Progenitor cell of endocrine pancreas (in vitro differentiated cells): ENCODE measurements around the gene GSTM4. TPM values are rescaled to one million over a fixed set of nuclear protein-coding genes. Genes with fewer than 3 reads are reported as not detected.

Source experiments
- DNase-seq: peaks from one replicate; pipeline ENCODE4 v3.0.0; 2021; ENCODE audit warnings: low spot score; ENCODE audit not compliant: unreplicated experiment
- H3K27ac Mint-ChIP-seq: 2 replicates; pipeline ENCODE4 v1.8.0; 2021; ENCODE audit warnings: mild to moderate bottlenecking, moderate library complexity, mixed read lengths
- H3K27me3 Mint-ChIP-seq: 2 replicates; pipeline ENCODE4 v1.8.0; 2021; ENCODE audit warnings: mixed read lengths
- H3K36me3 Mint-ChIP-seq: 2 replicates; pipeline ENCODE4 v1.8.0; 2022; ENCODE audit warnings: mixed read lengths; ENCODE audit not compliant: insufficient read depth
- H3K4me1 Mint-ChIP-seq: 2 replicates; pipeline ENCODE4 v1.8.0; 2021; ENCODE audit warnings: low read depth, mixed read lengths
- H3K4me3 Mint-ChIP-seq: 2 replicates; pipeline ENCODE4 v1.8.0; 2021; ENCODE audit warnings: low read depth, mild to moderate bottlenecking, moderate library complexity, mixed read lengths
- H3K9me3 Mint-ChIP-seq: 2 replicates; pipeline ENCODE4 v1.8.0; 2021; ENCODE audit warnings: low read depth, mixed read lengths
- total RNA-seq: library from RNA; stranded (reverse); gene quantifications from 2 replicates; pipeline ENCODE4 v1.2.1, GENCODE V29; 2021
- TF ChIP-seq, protein P1 (sequence below): fragments of 200-600 bp; sonication (generic); IDR thresholded peaks from one replicate; pipeline ENCODE4 v1.5.0; 2021; ENCODE audit warnings: antibody characterized with exemption, mild to moderate bottlenecking; ENCODE audit not compliant: unreplicated experiment

GSTM4 gene
- total RNA-seq, 1 donor from 2014 or later, result 21.0 TPM

DNA sequence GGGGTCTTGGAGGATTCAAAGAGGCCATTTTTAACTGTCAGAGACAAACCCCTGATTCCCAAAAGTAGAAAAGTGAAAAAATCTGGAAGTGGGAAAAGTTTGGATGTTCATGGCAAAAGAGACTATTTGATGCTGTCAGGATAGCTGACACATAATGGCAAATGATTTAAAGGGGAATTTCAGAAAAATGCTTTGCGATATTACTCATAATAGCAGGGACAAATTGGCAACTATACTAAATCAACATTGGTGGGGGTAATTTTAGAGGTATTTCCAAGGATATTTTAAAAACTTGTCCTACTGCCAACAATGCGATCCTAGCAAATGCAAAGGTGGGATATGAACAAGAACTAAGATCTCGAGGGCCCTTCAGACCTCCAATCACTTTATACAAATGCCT is 5.3 kb upstream of the GSTM4 start:
- Mint-ChIP-seq H3K27ac (no peak overlapping the region), H3K4me3 (no peak overlapping the region), H3K9me3 (peaks cover 11% of the 10 kb centered on the region), H3K27me3 (peaks cover 33% of the 10 kb centered on the region), H3K4me1 (peaks cover 17% of the 10 kb centered on the region), H3K36me3 (peaks cover 4% of the 10 kb centered on the region)
- no peak for DNase-seq
- TF ChIP-seq, protein P1, sequence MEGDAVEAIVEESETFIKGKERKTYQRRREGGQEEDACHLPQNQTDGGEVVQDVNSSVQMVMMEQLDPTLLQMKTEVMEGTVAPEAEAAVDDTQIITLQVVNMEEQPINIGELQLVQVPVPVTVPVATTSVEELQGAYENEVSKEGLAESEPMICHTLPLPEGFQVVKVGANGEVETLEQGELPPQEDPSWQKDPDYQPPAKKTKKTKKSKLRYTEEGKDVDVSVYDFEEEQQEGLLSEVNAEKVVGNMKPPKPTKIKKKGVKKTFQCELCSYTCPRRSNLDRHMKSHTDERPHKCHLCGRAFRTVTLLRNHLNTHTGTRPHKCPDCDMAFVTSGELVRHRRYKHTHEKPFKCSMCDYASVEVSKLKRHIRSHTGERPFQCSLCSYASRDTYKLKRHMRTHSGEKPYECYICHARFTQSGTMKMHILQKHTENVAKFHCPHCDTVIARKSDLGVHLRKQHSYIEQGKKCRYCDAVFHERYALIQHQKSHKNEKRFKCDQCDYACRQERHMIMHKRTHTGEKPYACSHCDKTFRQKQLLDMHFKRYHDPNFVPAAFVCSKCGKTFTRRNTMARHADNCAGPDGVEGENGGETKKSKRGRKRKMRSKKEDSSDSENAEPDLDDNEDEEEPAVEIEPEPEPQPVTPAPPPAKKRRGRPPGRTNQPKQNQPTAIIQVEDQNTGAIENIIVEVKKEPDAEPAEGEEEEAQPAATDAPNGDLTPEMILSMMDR, result no peak

- H3K27me3 Mint-ChIP-seq, result peaks cover 33% of the 10 kb centered on the region
- peaks cover 2% of the 10 kb centered on the region for H3K9me3 Mint-ChIP-seq
- no peak for DNase-seq
- peaks cover 20% of the 10 kb centered on the region for H3K4me1 Mint-ChIP-seq
- H3K4me3 Mint-ChIP-seq, result no peak overlapping the region
- TF ChIP-seq, protein P1, result no peak
- no peak overlapping the region for H3K27ac Mint-ChIP-seq
- no peaks in the 10 kb centered on the region for H3K36me3 Mint-ChIP-seq
Observed at GRCh38 chr1:109652402-109652801, 3.5 kb upstream of the GSTM4 start.

DNA sequence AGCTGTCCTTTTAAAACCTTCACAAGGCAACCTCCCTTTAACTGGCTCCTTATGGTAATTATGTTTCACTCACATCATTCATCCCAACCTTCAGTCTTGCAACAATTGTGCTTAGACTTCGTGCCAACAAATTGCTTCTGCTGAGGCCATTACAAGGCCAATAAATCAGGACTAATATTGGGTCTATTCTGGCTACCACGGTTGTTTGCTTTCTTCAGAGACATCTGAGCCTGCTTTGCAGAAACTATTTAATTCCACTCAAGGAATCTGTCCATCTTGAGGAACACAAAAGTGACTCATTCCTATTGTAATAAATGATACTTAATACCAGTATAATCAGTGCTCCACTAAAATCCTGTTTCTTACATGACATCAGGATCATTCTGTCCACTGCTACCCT is 2.6 kb upstream of the GSTM4 start:
- Mint-ChIP-seq H3K4me1 (peaks cover 20% of the 10 kb centered on the region), H3K27ac (no peak overlapping the region), H3K27me3 (peaks cover 33% of the 10 kb centered on the region), H3K4me3 (no peak overlapping the region), H3K9me3 (no peaks in the 10 kb centered on the region), H3K36me3 (peaks cover 1% of the 10 kb centered on the region)
- no peak for DNase-seq
- TF ChIP-seq, protein P1, result no peak

GRCh38 chr1:109654519-109654918 is 1.4 kb upstream of the GSTM4 start:
- no peak for DNase-seq
- Mint-ChIP-seq H3K36me3 (peaks cover 5% of the 10 kb centered on the region), H3K27me3 (peaks cover 33% of the 10 kb centered on the region), H3K27ac (no peak overlapping the region), H3K4me3 (no peak overlapping the region), H3K9me3 (no peaks in the 10 kb centered on the region), H3K4me1 (peaks cover 20% of the 10 kb centered on the region)
- TF ChIP-seq, protein P1, result no peak

- TF ChIP-seq, protein P1, result no peak
- peak overlapping the region; percentile 85 for H3K4me3 Mint-ChIP-seq
- peaks cover 10% of the 10 kb centered on the region for H3K36me3 Mint-ChIP-seq
Observed at GRCh38 chr1:109657395-109657794, 1.5 kb downstream of the GSTM4 start.

More at GRCh38 chr1:109657395-109657794, 1.5 kb downstream of the GSTM4 start:
- no peaks in the 10 kb centered on the region for H3K9me3 Mint-ChIP-seq
- peaks cover 17% of the 10 kb centered on the region for H3K27me3 Mint-ChIP-seq
- DNase-seq, result no peak
- peaks cover 15% of the 10 kb centered on the region for H3K4me1 Mint-ChIP-seq
- H3K27ac Mint-ChIP-seq, result no peak overlapping the region
